Measurements from ENCODE around the gene ADAMTSL1.

- TF ChIP-seq ZNF384 (IDR thresholded peaks at IDR 0.05), result no peak
- TF ChIP-seq FOXM1 (IDR thresholded peaks at IDR 0.05; ENCODE audit: borderline replicate concordance), result no peak
- no peak for TF ChIP-seq ELF4 (IDR thresholded peaks at IDR 0.05)
- TF ChIP-seq NFRKB (IDR thresholded peaks at IDR 0.05), result no peak
- no peak for TF ChIP-seq ARNT (IDR thresholded peaks at IDR 0.05)
- no peak for TF ChIP-seq PKNOX1 (IDR thresholded peaks at IDR 0.05)
- TF ChIP-seq FOXA1 (IDR thresholded peaks at IDR 0.05), result no peak
- TF ChIP-seq HDGF (IDR thresholded peaks at IDR 0.05; ENCODE audit: borderline replicate concordance), result no peak
- no peak for TF ChIP-seq FOXK2 (IDR thresholded peaks at IDR 0.05)
- no peak for TF ChIP-seq SP1 (IDR thresholded peaks at IDR 0.05)
- no peak for TF ChIP-seq BHLHE40 (IDR thresholded peaks at IDR 0.05; ENCODE audit: borderline replicate concordance)
- no peak for TF ChIP-seq L3MBTL2 (conservative IDR thresholded peaks at IDR 0.05)
- TF ChIP-seq TARDBP (IDR thresholded peaks at IDR 0.05), result no peak
These were observed 209.0 kb downstream of the ADAMTSL1 start for GRCh38 chr9:18682907-18683306.

All from HEK293T (cell line).